ENCODE measurements around the gene TAOK1.
A peak's percentile ranks its signal among the peaks of the same experiment; 100 is the strongest.
"Not testable (repeated sequence)": the region's sequence is repeated elsewhere in the genome, so short reads cannot be mapped to it uniquely, and the experiment has no call there.

The TAOK1 gene

DNA sequence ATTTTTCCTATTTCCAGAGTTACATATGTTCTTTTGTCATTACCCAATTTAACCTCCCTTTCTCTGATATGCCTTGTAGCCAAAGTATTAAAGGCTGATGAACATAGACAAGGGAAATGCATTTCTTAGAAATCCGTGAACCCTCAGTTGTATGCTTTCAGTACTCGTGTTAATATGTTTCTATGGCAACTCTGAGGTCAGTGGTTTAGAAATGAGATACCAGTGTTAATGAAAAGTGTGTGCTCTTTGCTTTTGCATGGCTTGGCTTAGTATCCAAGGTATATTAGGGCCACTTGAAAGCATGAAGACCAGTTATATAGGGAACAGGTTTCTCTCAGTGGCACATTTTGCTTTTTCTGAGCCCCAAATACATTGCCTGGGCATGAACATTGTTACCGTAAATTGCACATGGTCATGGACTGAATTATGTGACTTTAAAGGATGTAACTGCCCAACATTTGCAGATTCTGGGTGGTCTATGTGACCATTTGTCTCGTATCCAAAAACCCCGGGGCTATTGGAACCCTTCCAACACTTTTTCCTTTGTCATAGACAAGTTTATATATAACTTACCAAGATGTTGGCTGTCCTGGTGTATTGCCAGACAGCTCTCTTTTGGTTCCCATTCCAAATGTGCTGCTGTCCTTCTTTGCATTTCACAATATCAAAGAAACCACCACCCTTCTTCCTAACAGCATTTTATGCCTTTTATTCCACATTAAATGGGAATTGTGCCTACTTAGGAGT, 159.2 kb downstream of the TAOK1 start:
- no peak for DNase-seq

- DNase-seq: no peak
Observed at GRCh38 chr17:29555840-29556239, 165.7 kb downstream of the TAOK1 start.

DNA sequence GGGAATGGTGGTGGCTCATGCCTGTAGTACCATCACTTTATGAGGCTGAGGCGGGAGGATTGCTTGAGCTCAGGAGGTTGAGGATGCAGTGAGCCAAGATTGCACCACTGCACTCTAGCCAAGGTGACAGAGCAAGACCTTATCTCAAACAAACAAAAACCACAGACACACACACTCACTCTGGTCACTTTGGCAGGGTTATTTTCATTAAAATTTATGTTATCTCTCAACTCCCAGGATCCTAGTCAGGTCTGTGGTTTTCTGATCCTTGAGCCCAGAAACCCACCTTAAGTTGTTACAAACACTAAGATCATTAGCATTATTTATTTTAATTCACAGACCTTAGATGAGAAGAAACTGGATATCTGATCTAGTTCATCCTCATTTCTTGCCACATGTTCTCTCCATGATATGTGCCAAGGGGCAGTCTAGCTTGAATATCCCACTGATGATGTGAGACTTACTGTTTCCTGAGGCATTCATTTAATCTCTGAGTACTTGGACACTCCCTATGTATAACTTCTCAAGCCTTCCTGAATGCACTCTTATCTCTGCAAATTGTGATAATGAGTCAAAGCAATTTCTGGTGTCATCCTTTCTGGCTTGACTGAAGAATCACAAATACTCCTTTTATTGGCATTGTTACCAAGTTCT, 167.0 kb downstream of the TAOK1 start:
- no peak for DNase-seq

- no peak for DNase-seq
Observed at GRCh38 chr17:29557739-29558116, 167.6 kb downstream of the TAOK1 start.

GRCh38 chr17:29558139-29558538, 168.0 kb downstream of the TAOK1 start:
- DNase-seq: not testable (repeated sequence)

DNA sequence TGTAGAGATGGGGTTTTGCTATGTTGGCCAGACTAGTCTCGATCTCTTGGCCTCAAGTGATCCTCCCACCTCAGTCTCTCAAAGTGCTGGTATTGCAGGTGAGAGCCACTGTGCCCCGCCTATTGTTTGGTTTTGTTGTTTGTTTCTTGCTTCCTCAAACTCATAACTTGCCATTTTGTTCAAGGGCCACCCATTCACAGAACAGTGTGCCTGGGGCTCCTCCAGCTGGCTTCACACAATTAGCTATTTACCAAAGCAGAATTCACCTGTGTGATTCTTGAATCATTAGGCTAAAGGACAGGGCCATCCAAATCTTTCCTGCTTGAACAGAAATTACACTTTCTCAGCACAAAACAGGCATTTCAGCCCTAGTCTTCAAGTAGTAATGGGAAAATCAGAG, 169.5 kb downstream of the TAOK1 start:
- DNase-seq: no peak

DNA sequence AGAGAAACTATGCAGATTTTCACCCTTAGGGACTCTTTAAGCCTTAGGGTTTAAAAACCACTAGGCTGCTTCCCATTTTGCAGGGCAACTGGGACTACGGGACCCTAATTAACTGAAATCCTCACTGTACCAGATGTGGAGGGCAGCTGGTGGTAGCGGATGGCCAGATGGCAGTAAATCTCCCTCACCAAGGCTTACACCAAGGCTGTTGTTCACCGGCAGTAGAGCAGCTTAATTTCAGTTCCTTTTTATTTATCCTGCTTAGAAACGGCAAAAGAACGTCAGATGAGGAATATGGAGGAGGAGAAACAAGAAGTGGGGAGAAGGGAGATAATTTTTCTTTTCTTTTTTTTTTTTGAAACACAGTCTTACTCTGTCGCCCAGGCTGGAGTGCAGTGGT, 170.2 kb downstream of the TAOK1 start:
- no peak for DNase-seq

DNA sequence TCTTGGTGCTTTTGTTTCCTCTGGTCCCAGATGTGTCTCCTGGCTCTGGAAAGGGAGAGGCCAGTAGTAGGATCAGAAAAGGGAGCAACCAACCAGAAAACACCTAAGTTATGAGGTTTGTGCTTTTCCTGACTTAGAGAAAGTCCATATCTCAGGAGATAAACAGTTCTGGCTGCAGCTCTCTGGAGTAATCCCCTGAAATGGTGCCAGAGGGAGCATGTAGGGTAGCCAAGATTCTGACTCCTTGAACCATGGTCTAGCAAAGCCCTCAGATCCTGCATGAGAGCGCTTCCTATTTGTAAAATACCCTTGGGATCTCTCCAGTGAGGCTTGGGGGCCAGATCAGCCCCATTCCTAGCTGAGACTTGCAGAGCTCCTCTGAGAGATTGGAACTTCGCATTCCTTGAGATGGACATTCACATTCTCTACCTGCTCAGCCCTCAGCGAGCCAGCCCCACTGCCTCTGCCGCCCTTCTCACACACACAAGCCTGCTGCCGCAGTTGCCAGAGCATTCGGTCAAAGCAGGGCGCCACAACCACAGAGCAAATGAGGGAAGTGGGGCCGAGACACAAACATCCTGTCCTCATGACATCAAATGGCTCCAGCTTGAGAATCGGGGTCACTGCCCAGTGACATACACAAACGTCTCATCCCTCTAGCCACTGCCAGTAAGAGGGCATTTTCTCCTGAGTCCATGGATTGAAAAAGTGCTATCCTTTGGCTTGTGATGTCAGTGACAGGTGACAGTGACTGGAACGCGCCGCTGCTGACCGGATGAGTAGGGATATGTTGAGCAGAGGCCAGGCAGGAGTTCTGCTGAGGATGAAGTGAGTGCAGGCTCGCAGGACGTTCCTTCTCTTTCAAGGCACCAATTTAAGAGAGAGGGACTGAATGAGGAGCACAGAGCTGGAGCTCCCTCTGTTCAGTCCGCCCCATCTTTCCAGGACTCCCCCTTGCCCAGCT, 171.7 kb downstream of the TAOK1 start:
- DNase-seq: no peak

DNA sequence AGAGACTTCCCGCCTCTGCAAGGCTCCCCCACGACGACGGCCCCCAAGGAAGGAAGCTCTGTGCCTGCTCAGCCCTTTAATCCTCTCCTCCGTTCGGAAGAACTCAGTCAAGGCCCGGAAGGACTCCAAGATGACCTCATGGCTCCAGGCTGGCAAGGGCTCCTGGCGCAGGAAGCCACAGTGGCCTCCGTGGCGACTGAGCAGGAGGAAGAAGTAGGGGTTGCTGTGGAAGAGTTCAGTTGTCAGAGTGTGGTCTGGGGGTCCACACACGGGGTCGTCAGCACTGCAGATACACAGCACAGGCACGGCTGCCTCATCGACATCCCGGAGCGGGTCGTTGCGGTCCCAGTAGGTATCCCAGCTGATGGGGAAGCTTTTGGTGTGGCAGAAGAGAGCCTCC, 172.5 kb downstream of the TAOK1 start:
- DNase-seq: no peak

DNA sequence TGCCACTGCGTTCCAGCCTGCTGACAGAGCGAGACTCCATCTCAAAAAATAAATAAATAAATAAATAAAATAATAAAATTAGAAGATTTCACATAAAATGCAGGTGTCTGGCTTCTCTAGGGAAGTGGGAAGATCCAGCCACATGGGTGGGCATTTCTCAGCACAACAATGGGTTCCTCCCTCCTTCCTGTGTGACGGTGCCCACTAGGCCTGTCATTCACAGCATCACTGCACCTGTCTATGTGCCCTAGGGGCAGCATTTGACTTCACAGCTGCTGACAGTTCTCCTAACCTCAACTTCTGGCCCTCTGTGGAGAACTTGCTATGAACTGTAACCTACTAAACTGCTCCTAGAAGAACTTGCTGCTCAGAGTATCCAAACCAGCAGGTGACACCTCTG, 173.7 kb downstream of the TAOK1 start:
- no peak for DNase-seq

DNA sequence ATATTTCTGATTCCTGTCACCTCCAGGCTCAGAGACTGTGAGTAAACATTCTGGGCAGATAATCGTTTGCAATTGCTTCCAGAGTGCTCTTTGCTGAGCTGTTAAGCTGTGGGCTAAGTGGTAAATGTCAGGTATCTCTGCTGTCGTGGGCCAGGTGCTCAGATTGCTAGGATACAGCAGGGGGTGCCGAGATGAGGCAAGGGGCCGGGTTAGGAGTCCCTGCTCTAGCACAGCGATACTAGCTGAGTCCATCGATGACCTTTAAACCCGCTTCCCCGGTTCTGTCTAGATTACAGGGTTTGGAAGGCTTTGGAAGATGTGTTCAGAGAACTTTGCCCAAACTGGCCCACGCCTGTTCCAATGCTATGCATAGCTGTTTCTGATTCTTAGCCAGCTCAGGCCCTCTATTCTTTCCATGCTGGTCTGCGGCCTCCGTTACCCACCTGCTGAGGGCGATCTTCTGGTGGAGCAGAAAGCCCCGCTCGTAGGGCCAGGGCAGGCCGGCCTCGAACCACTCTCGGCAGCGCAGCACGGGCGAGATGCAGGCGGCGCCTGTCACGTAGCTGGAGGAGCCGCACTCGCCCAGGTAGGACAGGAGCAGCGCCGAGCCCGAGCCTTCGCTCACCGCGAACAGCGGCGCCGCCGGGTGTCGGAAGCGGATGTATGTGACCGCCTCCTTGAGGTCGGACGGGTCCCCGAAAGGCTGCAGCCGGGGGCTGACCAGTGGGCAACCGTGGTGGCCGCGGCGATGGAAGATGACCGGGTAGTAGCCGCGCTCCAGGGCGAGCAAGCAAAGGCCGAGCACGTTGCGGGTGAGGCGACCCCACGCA, 175.7 kb downstream of the TAOK1 start:
- no peak for DNase-seq

DNA sequence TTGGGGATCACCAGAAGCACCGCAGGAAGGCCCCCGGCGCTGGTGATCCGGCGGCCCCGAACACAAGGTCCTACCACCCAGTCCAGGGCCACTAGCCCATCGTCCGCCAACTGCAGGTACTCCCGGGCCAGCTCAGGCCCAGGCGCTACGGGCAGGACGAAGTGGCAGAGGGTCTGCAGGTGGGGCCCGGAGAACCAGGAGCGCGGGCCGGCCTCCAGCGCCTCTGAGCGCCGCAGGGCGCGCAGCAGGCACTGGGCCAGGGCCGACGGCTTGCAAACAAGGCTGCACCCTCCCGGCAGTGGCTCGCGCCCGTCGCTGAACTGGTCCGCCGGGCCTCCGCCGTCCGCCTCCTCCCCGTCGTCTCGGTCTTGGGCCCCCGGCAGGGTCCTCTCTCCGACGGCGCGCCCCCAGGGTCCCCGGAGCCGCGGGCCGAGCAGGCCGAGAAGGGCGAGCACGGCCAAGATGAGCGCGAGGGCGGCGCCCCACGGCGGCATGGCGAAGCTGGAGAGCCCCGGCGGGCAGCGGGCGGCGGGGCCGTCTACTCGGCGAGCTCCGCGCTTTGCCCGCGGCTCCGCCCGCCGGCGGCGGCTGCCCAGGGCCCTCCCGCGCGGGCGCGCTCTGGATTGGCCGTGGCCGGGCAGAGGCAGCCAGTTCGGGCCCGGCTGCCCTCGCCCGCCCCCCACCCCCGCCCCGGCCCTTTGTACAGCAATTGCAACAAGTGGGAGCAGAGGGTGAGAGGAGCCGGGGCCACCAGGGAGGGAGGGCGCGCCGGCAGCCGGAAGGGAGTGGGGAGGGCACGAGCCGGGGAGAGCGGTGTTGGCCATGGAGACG, 176.5 kb downstream of the TAOK1 start, which contains the start of gene ABHD15:
ABHD15 (minus strand) TSS at position 565 of the 831 bp plus-strand sequence; CDS start at position 494, 71 bp downstream.
- peak in 11 of 14 donors; percentile 7 to 75 (median 43) for DNase-seq

DNA sequence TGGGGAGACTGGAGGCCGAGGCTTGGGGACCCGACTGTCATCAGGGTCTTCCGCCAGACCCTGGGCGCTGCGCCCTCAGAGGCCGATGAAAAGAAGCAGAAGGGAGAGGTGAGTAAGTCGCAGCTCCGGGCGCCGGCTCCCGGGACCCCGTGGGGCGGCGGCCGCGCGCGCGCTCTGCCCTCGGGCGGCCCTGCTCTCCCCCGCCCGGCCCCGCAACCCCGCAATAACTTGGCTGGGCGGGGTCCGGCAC, 177.1 kb downstream of the TAOK1 start:
- no peak for DNase-seq

DNA sequence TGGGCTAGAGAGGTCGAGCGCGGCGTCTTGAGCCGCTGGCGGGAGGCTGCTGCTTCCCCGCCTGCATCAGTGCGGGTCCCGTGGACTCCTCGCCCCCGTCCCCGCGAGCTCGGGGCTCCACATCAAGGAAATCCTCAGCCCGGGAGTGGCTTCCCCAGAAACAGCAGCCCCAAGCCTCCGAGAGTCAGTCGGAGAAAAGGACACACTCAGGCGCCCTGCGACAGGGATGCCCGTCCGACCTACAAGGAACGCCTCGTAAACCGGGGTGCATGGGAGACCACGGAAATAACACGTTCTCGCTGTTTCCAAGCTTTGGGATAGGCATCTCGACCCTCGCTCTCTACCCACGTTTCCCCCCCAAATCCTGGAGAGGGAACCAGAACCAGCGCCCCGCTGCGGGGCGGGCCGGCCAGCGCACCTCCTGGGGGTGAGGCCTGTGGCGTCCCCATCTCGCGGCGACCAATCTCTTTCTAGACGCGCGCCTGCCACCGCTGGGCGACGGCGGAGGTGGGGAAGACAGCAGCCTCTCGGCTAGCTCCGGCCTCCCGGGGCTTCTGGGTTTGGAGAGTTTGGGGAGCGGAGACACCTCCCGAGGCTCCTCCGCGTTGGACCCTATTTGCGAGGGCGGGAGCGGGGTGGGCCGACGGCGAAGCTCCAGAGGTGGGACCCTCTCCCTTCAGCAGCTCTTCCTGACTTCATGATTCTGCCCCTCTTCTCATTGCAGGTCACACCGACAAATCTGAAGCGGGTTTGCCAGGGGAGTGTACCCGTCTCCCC, 177.6 kb downstream of the TAOK1 start:
- peak in 6 of 14 donors; percentile 51 to 72 (median 66) for DNase-seq

GRCh38 chr17:29568331-29569244, 178.4 kb downstream of the TAOK1 start, which contains the start of gene TP53I13:
Gene TP53I13, plus strand, starts transcription at chr17:29568701. Its CDS starts 58 bp downstream, at chr17:29568759.
- peak in 12 of 14 donors; percentile 10 to 88 (median 73) for DNase-seq

- no peak for DNase-seq
Observed at GRCh38 chr17:29569245-29569950, 179.2 kb downstream of the TAOK1 start.

DNA sequence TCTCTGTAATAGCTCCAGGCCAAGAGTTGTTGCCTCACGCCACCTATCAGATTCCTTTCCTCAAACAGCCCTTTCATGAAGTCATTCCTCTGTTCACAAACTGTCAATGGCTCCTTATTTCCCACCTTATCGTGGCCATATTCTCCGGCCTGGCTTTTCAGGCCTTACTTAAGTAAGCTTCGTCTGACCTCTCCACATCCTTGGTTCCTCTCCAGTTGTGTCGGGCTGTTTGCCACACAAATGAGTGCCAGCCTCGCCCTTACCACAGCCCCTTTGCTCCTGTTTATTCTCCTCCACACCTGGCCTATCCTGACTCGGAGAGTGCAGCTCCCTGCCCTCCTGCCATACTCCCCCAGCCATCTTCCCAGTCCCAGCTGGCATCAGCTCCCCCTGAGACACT, 180.4 kb downstream of the TAOK1 start:
- no peak for DNase-seq

DNA sequence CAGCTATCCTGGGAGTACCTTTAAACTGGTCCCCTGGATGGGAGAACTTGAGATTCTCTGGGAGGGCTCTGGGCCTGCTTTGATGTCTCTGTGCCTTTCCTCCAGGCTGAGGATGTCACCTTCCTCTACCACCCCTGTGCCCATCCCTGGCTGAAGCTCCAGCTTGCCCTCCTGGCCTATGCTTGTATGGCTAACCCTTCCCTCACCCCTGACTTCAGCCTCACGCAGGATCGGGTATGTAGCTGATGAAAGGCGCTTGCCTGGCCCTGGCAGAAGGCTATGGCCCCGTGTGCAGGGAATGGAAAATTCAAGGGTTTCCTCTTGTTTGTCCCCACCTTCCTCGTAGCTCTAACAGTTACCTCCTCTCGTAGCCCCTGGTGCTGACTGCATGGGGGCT, 181.3 kb downstream of the TAOK1 start:
- no peak for DNase-seq

All from C1 segment of cervical spinal cord (tissue), 14 donors.